Panc1 (cell line): ENCODE results near the gene ADORA1. TPM values are rescaled to one million over a fixed set of nuclear protein-coding genes. Genes with fewer than 3 reads are reported as not detected.

Experiments used
- ATAC-seq: fragments of 200-7000 bp; cut with Tn5 transposase; 2 replicates; pipeline ENCODE4 v1.9.1; 2020; ENCODE audit warnings: mild to moderate bottlenecking, moderate library complexity
- BruUV-seq: library from RNA; stranded (reverse); fragments of 400-500 nt; replicated peaks from 2 replicates; lab custom pipeline; 2021; lab: Mats Ljungman, UMichigan
- CTCF ChIA-PET: fragments of 300-600 bp; sonication (Branson Sonifier 250); formaldehyde crosslinking; loops from one replicate; lab custom pipeline; 2022; ENCODE audit warnings: antibody characterized with exemption; lab: Charles Lee
- POLR2A ChIA-PET: fragments of 300-600 bp; sonication (Branson Sonifier 250); formaldehyde crosslinking; loops from one replicate; lab custom pipeline; 2022; ENCODE audit warnings: antibody characterized with exemption; lab: Charles Lee
- DNase-seq: peaks from one replicate; pipeline ENCODE4 v3.0.0-alpha.2; 2010; ENCODE audit warnings: low read depth, low spot score
- H3K27ac ChIP-seq: 2 replicates; pipeline ENCODE4 v1.5.1; 2011; ENCODE audit warnings: mild to moderate bottlenecking, low read length, inconsistent platforms
- H3K27me3 ChIP-seq: fragments of 200-500 bp; sonication (Bioruptor generic); 2 replicates; pipeline ENCODE4 v1.6.0; 2014; ENCODE audit warnings: low read length, inconsistent platforms; ENCODE audit not compliant: control insufficient read depth, insufficient read depth
- H3K36me3 ChIP-seq: fragments of 200-500 bp; sonication (Bioruptor generic); 2 replicates; pipeline ENCODE4 v1.5.1; 2014; ENCODE audit warnings: inconsistent platforms, mild to moderate bottlenecking, low read length, moderate library complexity; ENCODE audit not compliant: control insufficient read depth, insufficient read depth
- H3K4me1 ChIP-seq: 2 replicates; pipeline ENCODE4 v1.5.1; 2011; ENCODE audit warnings: inconsistent platforms, mild to moderate bottlenecking, low read length, moderate library complexity; ENCODE audit not compliant: control insufficient read depth, insufficient read depth
- H3K4me3 ChIP-seq, 2 experiments: 2 replicates each; pipeline ENCODE4 v1.5.1; 2011 to 2012; ENCODE audit warnings: low read depth in 2 of 2, low read length in 2 of 2, mild to moderate bottlenecking in 2 of 2, inconsistent platforms in 1 of 2, moderate library complexity in 1 of 2
- H3K9me3 ChIP-seq: fragments of 200-500 bp; sonication (Bioruptor generic); 2 replicates; pipeline ENCODE4 v1.5.1; 2014; ENCODE audit warnings: low read depth, mild to moderate bottlenecking, inconsistent platforms, low read length, moderate library complexity; ENCODE audit not compliant: control insufficient read depth, insufficient read depth
- CTCF ChIP-seq: fragments of 450-650 bp; IDR thresholded peaks from 2 replicates; pipeline ENCODE4 v1.5.1; 2017; ENCODE audit warnings: mild to moderate bottlenecking
- POLR2AphosphoS5 ChIP-seq: IDR thresholded peaks from 2 replicates; pipeline ENCODE4 v1.6.1; 2012; ENCODE audit warnings: mild to moderate bottlenecking, low read depth, low read length, moderate library complexity
- REST ChIP-seq, 2 experiments: IDR thresholded peaks; 2 replicates each; pipeline ENCODE4 v1.6.1; 2011 to 2012; ENCODE audit warnings: low read depth in 2 of 2, control low read depth in 1 of 2, low read length in 1 of 2, mild to moderate bottlenecking in 1 of 2, moderate library complexity in 1 of 2; ENCODE audit not compliant: insufficient read depth in 1 of 2
- SIN3A ChIP-seq: IDR thresholded peaks from 2 replicates; pipeline ENCODE4 v1.6.1; 2012; ENCODE audit warnings: low read depth, mild to moderate bottlenecking, low read length, moderate library complexity, borderline replicate concordance; ENCODE audit not compliant: insufficient read depth
- TCF7L2 ChIP-seq: IDR thresholded peaks from 2 replicates; pipeline ENCODE4 v1.6.1; 2011; ENCODE audit warnings: mild to moderate bottlenecking, low read depth, low read length, inconsistent platforms
- in situ Hi-C: cut with HindIII; loops from 2 replicates; pipeline ENCODE4 v1.10.0; 2016; ENCODE audit warnings: low sequenced_read_pairs, low pct_unique_long_range_greater_than_20kb
- intact Hi-C: fragments of 100-400 bp; cut with micrococcal nuclease; formaldehyde crosslinking; loops from one replicate; pipeline ENCODE4 v1.10.0; 2022; ENCODE audit not compliant: unreplicated experiment
- total RNA-seq: library from RNA; stranded (reverse); gene quantifications from one replicate; pipeline ENCODE4 v1.2.1, GENCODE V29; 2021; ENCODE audit not compliant: unreplicated experiment

The ADORA1 gene
- total RNA-seq, 1 experiment from 2014 or later = 8.5 TPM

GRCh38 chr1:203214871-203215270 lies 87.3 kb downstream of the ADORA1 start:
- no TSS peak for BruUV-seq
- no peaks in the 10 kb centered on the region for H3K36me3 ChIP-seq
- no peaks in the 10 kb centered on the region for H3K4me1 ChIP-seq
- DNase-seq (no peak), ATAC-seq (no peak)
- H3K9me3 ChIP-seq = no peaks in the 10 kb centered on the region
- in situ Hi-C loops = no loop called here
- ChIA-PET CTCF (interaction anchor here (0.6 to 4.1 kb wide), 7 partner anchors 84 to 989 kb away, joined by 3 to 43 read pairs (median 8); no protein-coding TSS in a partner anchor), POLR2A (interaction anchor here (0.7 kb wide), 1 partner anchor 85 kb away, joined by 3 read pairs; no protein-coding TSS in a partner anchor)
- intact Hi-C loops = no loop called here
- H3K27ac ChIP-seq = no peak overlapping the region
- peaks cover 3% of the 10 kb centered on the region for H3K27me3 ChIP-seq
- H3K4me3 ChIP-seq = no peak overlapping the region
- TF ChIP-seq REST (IDR thresholded peaks at IDR 0.05; ENCODE audit: insufficient read depth in 1 of 2, low read depth in 2 of 2, low read length in 1 of 2) (no peak), SIN3A (no peak), TCF7L2 (no peak), CTCF (no peak), POLR2AphosphoS5 (no peak)

GRCh38 chr1:203215573-203215972 lies 88.0 kb downstream of the ADORA1 start:
- Histone ChIP-seq H3K4me1 (no peaks in the 10 kb centered on the region), H3K27ac (no peak overlapping the region), H3K36me3 (no peaks in the 10 kb centered on the region), H3K27me3 (no peaks in the 10 kb centered on the region; the same call in 1 of the 2 replicates), H3K9me3 (no peaks in the 10 kb centered on the region), H3K4me3 (no peak overlapping the region)
- ATAC-seq = peak; percentile 24; the same call in 1 of the 2 replicates
- intact Hi-C loops (no loop called here), in situ Hi-C loops (no loop called here)
- TF ChIP-seq CTCF = no peak
- TF ChIP-seq REST (IDR thresholded peaks at IDR 0.05; ENCODE audit: insufficient read depth in 1 of 2, low read depth in 2 of 2, low read length in 1 of 2) = no peak
- no peak for TF ChIP-seq SIN3A
- TF ChIP-seq POLR2AphosphoS5 = no peak
- TF ChIP-seq TCF7L2 = no peak
- POLR2A ChIA-PET = no interaction called here
- DNase-seq = no peak
- no TSS peak for BruUV-seq
- CTCF ChIA-PET = interaction anchor here (0.7 to 4.1 kb wide), 9 partner anchors 52 to 186 kb away, joined by 3 to 43 read pairs (median 5); no protein-coding TSS in a partner anchor
